Progenitor cell of endocrine pancreas (in vitro differentiated cells): ENCODE measurements around the gene LANCL1. TPM values are rescaled to one million over a fixed set of nuclear protein-coding genes. Genes with fewer than 3 reads are reported as not detected.

ENCODE experiments used
- DNase-seq: peaks from one replicate; pipeline ENCODE4 v3.0.0; 2021; ENCODE audit warnings: low spot score; ENCODE audit not compliant: unreplicated experiment
- H3K27ac Mint-ChIP-seq: 2 replicates; pipeline ENCODE4 v1.8.0; 2021; ENCODE audit warnings: mild to moderate bottlenecking, moderate library complexity, mixed read lengths
- H3K27me3 Mint-ChIP-seq: 2 replicates; pipeline ENCODE4 v1.8.0; 2021; ENCODE audit warnings: mixed read lengths
- H3K36me3 Mint-ChIP-seq: 2 replicates; pipeline ENCODE4 v1.8.0; 2022; ENCODE audit warnings: mixed read lengths; ENCODE audit not compliant: insufficient read depth
- H3K4me1 Mint-ChIP-seq: 2 replicates; pipeline ENCODE4 v1.8.0; 2021; ENCODE audit warnings: low read depth, mixed read lengths
- H3K4me3 Mint-ChIP-seq: 2 replicates; pipeline ENCODE4 v1.8.0; 2021; ENCODE audit warnings: low read depth, mild to moderate bottlenecking, moderate library complexity, mixed read lengths
- H3K9me3 Mint-ChIP-seq: 2 replicates; pipeline ENCODE4 v1.8.0; 2021; ENCODE audit warnings: low read depth, mixed read lengths
- total RNA-seq: library from RNA; stranded (reverse); gene quantifications from 2 replicates; pipeline ENCODE4 v1.2.1, GENCODE V29; 2021
- TF ChIP-seq, protein P1 (sequence below): fragments of 200-600 bp; sonication (generic); IDR thresholded peaks from one replicate; pipeline ENCODE4 v1.5.0; 2021; ENCODE audit warnings: antibody characterized with exemption, mild to moderate bottlenecking; ENCODE audit not compliant: unreplicated experiment

Gene LANCL1
- total RNA-seq, 1 donor from 2014 or later: 58.1 TPM

DNA sequence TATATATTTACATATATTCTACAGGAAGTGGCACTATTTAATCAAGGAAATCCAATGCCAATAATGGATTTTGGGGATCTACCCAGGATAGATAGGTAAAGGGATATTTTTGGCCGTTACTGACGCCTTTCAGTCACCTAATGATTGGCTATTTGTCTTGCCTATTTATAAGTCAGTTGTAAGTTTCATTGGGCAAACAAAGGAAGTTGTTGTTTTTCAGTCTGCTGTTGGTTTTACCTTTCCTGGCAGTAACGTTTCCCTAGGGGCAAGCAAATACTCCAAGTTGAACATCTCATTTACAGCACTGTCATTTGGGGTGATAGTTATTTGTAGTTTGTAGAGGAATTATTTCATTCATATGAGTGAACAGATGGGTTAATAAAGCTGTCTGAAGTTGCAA, 17.0 kb upstream of the LANCL1 start:
- H3K4me3 Mint-ChIP-seq: no peak overlapping the region
- H3K27ac Mint-ChIP-seq: no peak overlapping the region
- TF ChIP-seq, protein P1, sequence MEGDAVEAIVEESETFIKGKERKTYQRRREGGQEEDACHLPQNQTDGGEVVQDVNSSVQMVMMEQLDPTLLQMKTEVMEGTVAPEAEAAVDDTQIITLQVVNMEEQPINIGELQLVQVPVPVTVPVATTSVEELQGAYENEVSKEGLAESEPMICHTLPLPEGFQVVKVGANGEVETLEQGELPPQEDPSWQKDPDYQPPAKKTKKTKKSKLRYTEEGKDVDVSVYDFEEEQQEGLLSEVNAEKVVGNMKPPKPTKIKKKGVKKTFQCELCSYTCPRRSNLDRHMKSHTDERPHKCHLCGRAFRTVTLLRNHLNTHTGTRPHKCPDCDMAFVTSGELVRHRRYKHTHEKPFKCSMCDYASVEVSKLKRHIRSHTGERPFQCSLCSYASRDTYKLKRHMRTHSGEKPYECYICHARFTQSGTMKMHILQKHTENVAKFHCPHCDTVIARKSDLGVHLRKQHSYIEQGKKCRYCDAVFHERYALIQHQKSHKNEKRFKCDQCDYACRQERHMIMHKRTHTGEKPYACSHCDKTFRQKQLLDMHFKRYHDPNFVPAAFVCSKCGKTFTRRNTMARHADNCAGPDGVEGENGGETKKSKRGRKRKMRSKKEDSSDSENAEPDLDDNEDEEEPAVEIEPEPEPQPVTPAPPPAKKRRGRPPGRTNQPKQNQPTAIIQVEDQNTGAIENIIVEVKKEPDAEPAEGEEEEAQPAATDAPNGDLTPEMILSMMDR: no peak
- H3K27me3 Mint-ChIP-seq: no peaks in the 10 kb centered on the region
- H3K9me3 Mint-ChIP-seq: no peaks in the 10 kb centered on the region
- H3K36me3 Mint-ChIP-seq: no peaks in the 10 kb centered on the region
- H3K4me1 Mint-ChIP-seq: peaks cover 1% of the 10 kb centered on the region
- DNase-seq: no peak

DNA sequence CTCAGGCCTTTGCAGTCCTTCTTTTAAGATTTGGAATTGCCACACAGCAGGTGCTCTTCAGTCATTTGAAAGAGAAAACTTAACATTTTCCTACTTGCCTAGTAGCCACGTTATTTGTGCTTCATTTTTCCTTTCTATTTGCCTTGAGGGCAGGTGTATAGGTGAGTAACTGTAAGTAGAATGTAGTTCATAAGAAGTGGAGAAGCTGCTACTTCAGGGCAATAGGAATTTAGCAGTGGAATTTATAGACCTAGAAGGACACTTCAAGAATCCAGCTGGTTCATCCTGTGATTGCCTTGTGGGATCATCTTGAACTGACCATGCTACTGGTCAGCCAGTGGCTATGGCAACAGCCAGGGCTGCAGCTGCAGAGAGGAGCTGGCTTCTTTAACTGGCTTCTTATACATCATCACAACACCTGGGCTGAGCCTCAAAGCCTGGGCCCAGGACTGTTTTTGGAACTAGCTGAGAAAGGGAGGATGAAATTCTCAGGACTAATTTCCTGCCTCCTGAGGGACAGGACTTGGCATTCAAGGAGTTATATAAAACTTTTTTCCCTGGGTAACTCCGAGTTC, 5.1 kb upstream of the LANCL1 start:
- Mint-ChIP-seq H3K27ac (no peak overlapping the region), H3K27me3 (no peaks in the 10 kb centered on the region), H3K36me3 (no peaks in the 10 kb centered on the region), H3K4me3 (no peak overlapping the region), H3K4me1 (peaks cover 8% of the 10 kb centered on the region), H3K9me3 (peaks cover 11% of the 10 kb centered on the region)
- TF ChIP-seq, protein P1: no peak
- DNase-seq: no peak

DNA sequence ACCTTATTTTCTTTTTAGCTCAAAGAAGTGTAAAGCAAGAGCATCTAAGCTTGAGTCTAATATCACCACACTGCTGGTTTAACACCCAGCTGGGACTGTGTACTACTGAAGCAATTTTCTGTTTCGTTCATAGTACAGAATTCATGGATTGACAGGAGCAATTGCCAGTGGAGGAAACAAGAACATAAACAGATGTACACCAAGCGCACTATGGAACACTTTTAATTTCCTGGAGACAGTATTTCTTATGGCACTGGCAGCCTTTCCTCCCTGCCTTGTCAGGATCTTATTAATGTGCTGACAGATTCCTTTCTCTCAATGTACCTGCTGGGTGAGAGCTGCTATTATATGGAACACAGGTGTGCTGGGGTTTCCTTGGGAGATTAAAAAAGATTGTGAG, 4.2 kb upstream of the LANCL1 start:
- H3K4me3 Mint-ChIP-seq: no peak overlapping the region
- DNase-seq: no peak
- TF ChIP-seq, protein P1: no peak
- peaks cover 11% of the 10 kb centered on the region for H3K4me1 Mint-ChIP-seq
- H3K27ac Mint-ChIP-seq: no peak overlapping the region
- H3K27me3 Mint-ChIP-seq: no peaks in the 10 kb centered on the region
- H3K9me3 Mint-ChIP-seq: peaks cover 11% of the 10 kb centered on the region
- no peaks in the 10 kb centered on the region for H3K36me3 Mint-ChIP-seq

DNA sequence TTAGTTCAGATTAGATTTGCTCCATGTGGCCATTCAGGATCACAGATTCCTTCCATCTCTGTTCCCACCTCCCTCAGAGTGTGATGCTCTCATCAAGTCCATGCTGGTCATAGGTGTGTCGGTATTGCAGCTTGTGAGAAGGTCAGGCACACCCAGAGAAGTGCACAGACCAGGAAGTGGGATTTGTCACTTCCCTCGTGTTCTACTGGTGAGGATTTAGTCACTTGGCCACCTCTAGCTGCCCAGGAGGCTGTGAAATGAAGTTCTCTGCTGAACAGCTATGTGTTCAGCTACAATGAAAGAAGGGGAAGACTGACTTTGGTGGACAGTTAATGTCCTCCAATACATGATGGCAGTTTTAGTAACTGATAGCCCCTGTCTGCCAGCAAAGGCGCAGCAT, 3.5 kb upstream of the LANCL1 start:
- DNase-seq: no peak
- Mint-ChIP-seq H3K27me3 (no peaks in the 10 kb centered on the region), H3K36me3 (no peaks in the 10 kb centered on the region), H3K4me1 (peaks cover 15% of the 10 kb centered on the region), H3K27ac (no peak overlapping the region), H3K4me3 (no peak overlapping the region), H3K9me3 (peaks cover 11% of the 10 kb centered on the region)
- TF ChIP-seq, protein P1: no peak

DNA sequence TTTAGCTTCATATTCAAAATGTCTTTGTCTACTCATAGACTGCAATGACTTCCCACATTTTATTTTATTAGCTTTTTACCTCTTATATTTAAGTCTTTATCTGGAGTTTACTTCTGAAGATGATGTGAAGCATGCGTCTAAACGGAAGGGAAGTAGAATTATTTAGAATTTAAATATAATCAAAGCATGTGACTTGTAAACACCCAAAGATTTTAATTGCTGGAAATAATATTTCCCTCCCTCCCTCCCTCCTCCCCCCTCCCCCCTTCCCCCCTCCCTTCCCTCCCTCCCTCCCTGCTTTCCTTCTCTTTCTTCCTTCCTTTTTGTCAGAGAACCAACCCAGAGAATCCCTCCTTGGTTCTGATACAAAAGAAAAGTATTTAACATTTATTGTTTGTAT, 2.1 kb upstream of the LANCL1 start:
- H3K9me3 Mint-ChIP-seq: peaks cover 3% of the 10 kb centered on the region
- no peaks in the 10 kb centered on the region for H3K27me3 Mint-ChIP-seq
- H3K36me3 Mint-ChIP-seq: peaks cover 4% of the 10 kb centered on the region
- H3K4me3 Mint-ChIP-seq: no peak overlapping the region
- TF ChIP-seq, protein P1: no peak
- DNase-seq: no peak
- peaks cover 18% of the 10 kb centered on the region for H3K4me1 Mint-ChIP-seq
- H3K27ac Mint-ChIP-seq: no peak overlapping the region
